Activated naive CD4-positive, alpha-beta T cell treated with anti-CD3 and anti-CD28 coated beads for 36 hours (primary cell): Measurements from ENCODE around the gene DENND1A. TPM values are rescaled to one million over a fixed set of nuclear protein-coding genes. Genes with fewer than 3 reads are reported as not detected.
"Not testable (repeated sequence)": the region's sequence is repeated elsewhere in the genome, so short reads cannot be mapped to it uniquely, and the experiment has no call there.

ENCODE experiments used
- CTCF ChIA-PET: fragments of 350-600 bp; sonication (Branson Sonifier 250); formaldehyde crosslinking; loops from one replicate; lab custom pipeline; 2021; ENCODE audit warnings: antibody characterized with exemption; lab: Charles Lee
- DNase-seq: peaks from one replicate; pipeline ENCODE4 v3.0.0-alpha.2; 2020
- H3K27ac Mint-ChIP-seq: one replicate; pipeline ENCODE4 v1.8.0; 2021; ENCODE audit warnings: mild to moderate bottlenecking, mixed read lengths
- H3K27me3 Mint-ChIP-seq: one replicate; pipeline ENCODE4 v1.8.0; 2021; ENCODE audit warnings: low read depth, mixed read lengths
- H3K36me3 Mint-ChIP-seq: one replicate; pipeline ENCODE4 v1.8.0; 2021; ENCODE audit warnings: low read depth, mixed read lengths
- H3K4me1 Mint-ChIP-seq: one replicate; pipeline ENCODE4 v1.8.0; 2021; ENCODE audit warnings: low read depth, mixed read lengths
- H3K4me3 Mint-ChIP-seq: one replicate; pipeline ENCODE4 v1.8.0; 2021; ENCODE audit warnings: mild to moderate bottlenecking, moderate library complexity, mixed read lengths
- H3K9me3 Mint-ChIP-seq: one replicate; pipeline ENCODE4 v1.8.0; 2021; ENCODE audit warnings: mixed read lengths
- intact Hi-C: fragments of 100-400 bp; cut with micrococcal nuclease; formaldehyde crosslinking; loops from one replicate; pipeline ENCODE4 v1.15.1; 2023
- total RNA-seq, 2 experiments: library from RNA; stranded (reverse); gene quantifications; one replicate each; pipeline ENCODE4 v1.2.3, GENCODE V29; 2021

Gene DENND1A
- total RNA-seq, 2 experiments from 2014 or later, result 28.4 to 29.6 TPM

DNA sequence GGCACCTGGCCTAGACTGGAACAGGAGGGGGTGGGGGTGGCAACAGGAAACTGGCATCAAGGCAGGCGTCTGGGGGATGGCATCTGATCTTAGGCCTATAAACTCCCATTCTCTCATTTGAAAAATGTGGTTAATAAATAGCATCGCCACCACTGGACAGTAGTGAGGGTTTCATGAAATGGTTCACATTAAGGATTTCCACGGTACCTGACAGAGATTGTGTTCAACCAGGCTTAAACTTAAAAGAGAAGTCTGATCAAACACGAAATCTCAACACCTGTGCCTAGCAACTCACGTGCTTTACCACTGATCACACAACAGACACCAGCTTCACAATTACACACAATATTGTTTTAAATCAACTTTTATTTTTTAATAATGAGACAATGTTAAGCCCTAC, 3.0 kb downstream of the DENND1A start:
- peaks cover 39% of the 10 kb centered on the region for H3K4me1 Mint-ChIP-seq
- no peak overlapping the region for H3K4me3 Mint-ChIP-seq
- H3K9me3 Mint-ChIP-seq, result no peaks in the 10 kb centered on the region
- CTCF ChIA-PET, result interaction anchor here (1.8 kb wide), 1 partner anchor 379 kb away, joined by 4 read pairs; no protein-coding TSS in a partner anchor
- no peak overlapping the region for H3K27ac Mint-ChIP-seq
- peaks cover 10% of the 10 kb centered on the region for H3K36me3 Mint-ChIP-seq
- no peaks in the 10 kb centered on the region for H3K27me3 Mint-ChIP-seq
- intact Hi-C loops, result loop anchor here (5.0 kb wide), 1 partner anchor 240 kb away; no protein-coding TSS in a partner anchor
- no peak for DNase-seq

DNA sequence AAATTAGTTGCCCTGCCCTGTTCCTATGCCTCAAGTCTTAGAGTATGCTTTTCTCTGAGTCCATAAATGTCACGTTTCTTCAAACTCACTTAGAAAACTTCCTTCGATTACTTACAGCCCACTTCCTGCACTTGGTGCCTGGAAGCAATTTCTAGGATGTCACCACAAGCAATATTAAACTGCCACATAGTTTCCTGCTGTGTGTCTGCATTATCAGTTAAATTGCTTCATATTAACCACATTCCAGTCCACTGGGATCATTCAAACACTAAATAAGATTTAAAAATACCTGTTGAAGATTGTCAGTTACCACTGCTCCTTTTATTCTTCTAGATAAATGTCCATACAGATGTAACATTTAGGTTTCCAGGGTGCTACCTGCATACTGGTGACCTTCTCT, 4.1 kb downstream of the DENND1A start:
- H3K27ac Mint-ChIP-seq, result no peak overlapping the region
- CTCF ChIA-PET, result no interaction called here

DNA sequence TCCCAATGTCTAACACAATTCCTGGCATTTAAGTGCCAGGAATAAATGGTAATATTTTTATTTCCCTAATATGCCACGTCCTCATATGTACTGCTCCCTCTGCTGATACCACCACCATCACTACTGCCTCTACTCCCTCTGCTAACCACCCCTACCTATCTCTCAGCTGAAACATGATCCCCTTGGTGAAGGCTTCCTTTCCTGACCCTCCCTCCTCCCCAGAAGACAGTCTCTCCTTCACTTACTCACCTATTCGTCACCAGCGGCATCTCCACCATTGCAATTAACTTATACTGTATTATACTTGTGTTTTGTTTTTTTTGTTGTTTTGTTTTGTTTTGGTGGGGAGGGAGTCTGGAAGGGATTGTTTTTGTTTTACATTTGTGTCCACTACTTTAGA, 4.8 kb downstream of the DENND1A start:
- no peak overlapping the region for H3K4me3 Mint-ChIP-seq
- H3K9me3 Mint-ChIP-seq, result no peaks in the 10 kb centered on the region
- peaks cover 36% of the 10 kb centered on the region for H3K4me1 Mint-ChIP-seq
- intact Hi-C loops, result loop anchor here (5.0 kb wide), 1 partner anchor 238 kb away; no protein-coding TSS in a partner anchor
- peaks cover 10% of the 10 kb centered on the region for H3K36me3 Mint-ChIP-seq
- CTCF ChIA-PET, result no interaction called here
- H3K27me3 Mint-ChIP-seq, result no peaks in the 10 kb centered on the region
- no peak overlapping the region for H3K27ac Mint-ChIP-seq
- no peak for DNase-seq

More for the DNA sequence above, 4.1 kb downstream of the DENND1A start:
- Mint-ChIP-seq H3K27me3 (no peaks in the 10 kb centered on the region), H3K36me3 (peaks cover 10% of the 10 kb centered on the region), H3K4me3 (no peak overlapping the region), H3K4me1 (peaks cover 42% of the 10 kb centered on the region), H3K9me3 (no peaks in the 10 kb centered on the region)
- no peak for DNase-seq
- intact Hi-C loops, result loop anchor here (5.0 kb wide), 1 partner anchor 239 kb away; no protein-coding TSS in a partner anchor

DNA sequence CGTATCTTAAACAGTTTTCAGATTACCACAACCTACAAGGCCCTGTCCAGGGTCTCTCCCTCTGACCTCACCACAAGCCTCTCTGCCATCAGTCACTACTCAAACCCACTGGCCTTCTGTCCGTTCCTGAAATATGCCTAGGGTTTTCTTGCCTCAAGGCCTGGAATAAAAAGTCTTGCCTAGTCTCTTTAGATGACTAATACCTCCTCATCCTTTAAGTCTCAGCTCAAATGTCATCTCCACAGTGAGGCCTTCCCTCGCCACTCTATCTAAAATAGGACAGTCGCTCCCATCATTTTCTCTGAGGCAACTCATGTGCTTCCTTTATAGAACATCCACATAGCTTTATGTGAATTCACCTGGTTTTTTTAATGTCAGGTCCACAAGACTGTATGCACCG, 5.2 kb downstream of the DENND1A start:
- CTCF ChIA-PET, result no interaction called here
- no peak overlapping the region for H3K4me3 Mint-ChIP-seq

DNA sequence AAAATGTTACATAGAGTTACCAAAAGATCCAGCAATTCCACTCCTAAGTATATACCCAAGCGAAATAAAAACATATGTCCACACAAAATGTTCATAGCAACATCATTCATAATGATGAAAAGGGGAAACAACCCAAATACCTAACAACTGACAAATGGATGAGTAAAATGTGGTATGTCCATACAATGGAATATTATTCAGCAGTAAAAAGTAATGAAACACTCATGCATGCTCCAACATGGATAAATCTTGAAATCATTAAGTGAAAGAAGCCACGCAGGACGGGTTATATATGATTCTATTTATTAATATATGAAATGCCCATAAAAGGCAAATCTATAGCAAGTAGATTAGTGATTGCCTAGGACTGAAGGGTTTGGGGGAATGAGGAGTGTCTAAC, 6.0 kb downstream of the DENND1A start:
- DNase-seq, result no peak
- H3K4me3 Mint-ChIP-seq, result no peak overlapping the region
- H3K36me3 Mint-ChIP-seq, result peaks cover 9% of the 10 kb centered on the region
- CTCF ChIA-PET, result no interaction called here
- peaks cover 33% of the 10 kb centered on the region for H3K4me1 Mint-ChIP-seq
- intact Hi-C loops, result no loop called here
- no peak overlapping the region for H3K27ac Mint-ChIP-seq
- no peaks in the 10 kb centered on the region for H3K9me3 Mint-ChIP-seq
- no peaks in the 10 kb centered on the region for H3K27me3 Mint-ChIP-seq

More for the DNA sequence above, 5.2 kb downstream of the DENND1A start:
- Mint-ChIP-seq H3K27me3 (no peaks in the 10 kb centered on the region), H3K4me1 (peaks cover 36% of the 10 kb centered on the region), H3K36me3 (peaks cover 10% of the 10 kb centered on the region), H3K27ac (no peak overlapping the region), H3K9me3 (no peaks in the 10 kb centered on the region)
- intact Hi-C loops, result loop anchor here (5.0 kb wide), 1 partner anchor 237 kb away; no protein-coding TSS in a partner anchor
- DNase-seq, result no peak

DNA sequence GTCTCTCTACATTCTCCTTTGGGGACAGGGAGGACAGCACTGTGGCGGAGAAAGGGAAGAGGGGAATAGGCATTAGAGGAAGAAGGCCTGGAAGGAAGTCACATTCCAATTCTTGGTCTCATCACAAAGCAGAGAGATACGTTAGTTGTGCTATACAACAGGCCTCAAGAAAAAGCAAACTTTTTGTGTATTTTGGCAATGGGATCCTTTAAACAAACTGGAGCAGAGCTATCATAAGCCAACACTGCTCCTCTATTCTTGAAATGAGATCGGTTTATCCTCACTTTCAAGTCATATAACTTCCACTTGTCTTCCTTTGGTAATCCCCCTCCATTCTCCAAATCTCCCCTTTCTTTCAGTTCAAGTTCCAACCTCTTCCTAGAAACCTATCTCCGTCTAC, 6.5 kb downstream of the DENND1A start:
- no peak for DNase-seq
- Mint-ChIP-seq H3K4me3 (no peak overlapping the region), H3K27ac (no peak overlapping the region), H3K4me1 (peaks cover 28% of the 10 kb centered on the region), H3K27me3 (no peaks in the 10 kb centered on the region), H3K36me3 (peaks cover 12% of the 10 kb centered on the region), H3K9me3 (no peaks in the 10 kb centered on the region)
- CTCF ChIA-PET, result no interaction called here
- intact Hi-C loops, result no loop called here

DNA sequence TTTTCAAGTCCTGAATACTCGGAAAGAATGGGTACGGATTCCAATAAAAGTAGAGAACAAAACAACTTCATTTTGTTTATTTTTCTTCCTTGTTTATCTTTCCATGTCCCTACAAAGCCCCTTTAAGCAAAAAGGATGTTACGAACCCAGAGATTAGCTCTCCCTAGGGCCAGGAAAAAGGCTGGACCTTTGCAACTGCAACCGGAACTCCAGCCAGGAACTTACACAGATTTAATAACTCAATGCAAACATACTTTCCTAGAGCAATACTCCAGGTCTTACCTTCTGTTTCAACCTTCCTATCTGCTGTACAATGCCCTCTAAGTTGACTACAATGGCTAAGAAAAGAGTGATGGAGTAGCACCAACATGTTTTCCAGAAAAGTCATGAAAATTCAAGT, 7.0 kb downstream of the DENND1A start:
- Mint-ChIP-seq H3K4me3 (no peak overlapping the region), H3K36me3 (peaks cover 12% of the 10 kb centered on the region), H3K27me3 (no peaks in the 10 kb centered on the region), H3K27ac (no peak overlapping the region), H3K4me1 (peaks cover 24% of the 10 kb centered on the region), H3K9me3 (no peaks in the 10 kb centered on the region)
- CTCF ChIA-PET, result no interaction called here
- DNase-seq, result no peak
- intact Hi-C loops, result no loop called here

DNA sequence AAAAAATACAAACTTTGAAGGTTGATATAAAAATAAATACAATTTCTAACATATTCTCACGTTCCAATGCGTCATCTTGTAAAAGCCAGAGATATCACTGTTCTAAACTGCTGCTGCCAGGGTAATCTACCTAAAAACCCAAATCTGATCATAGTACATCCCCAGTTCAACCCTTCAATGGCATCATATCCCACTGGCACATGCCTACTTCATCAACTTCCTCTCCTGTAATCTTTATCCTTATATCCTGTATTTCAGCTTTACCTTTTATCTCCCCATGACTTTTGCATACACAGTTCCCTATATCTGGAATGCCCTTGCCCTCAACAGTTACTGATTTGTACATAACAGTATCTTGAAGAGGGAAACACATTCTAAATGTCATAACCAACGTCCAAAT, 7.5 kb downstream of the DENND1A start:
- H3K4me1 Mint-ChIP-seq, result peaks cover 20% of the 10 kb centered on the region
- peaks cover 9% of the 10 kb centered on the region for H3K36me3 Mint-ChIP-seq
- no peak overlapping the region for H3K27ac Mint-ChIP-seq
- no peak overlapping the region for H3K4me3 Mint-ChIP-seq
- CTCF ChIA-PET, result no interaction called here
- intact Hi-C loops, result no loop called here
- H3K9me3 Mint-ChIP-seq, result no peaks in the 10 kb centered on the region
- no peak for DNase-seq
- H3K27me3 Mint-ChIP-seq, result no peaks in the 10 kb centered on the region

DNA sequence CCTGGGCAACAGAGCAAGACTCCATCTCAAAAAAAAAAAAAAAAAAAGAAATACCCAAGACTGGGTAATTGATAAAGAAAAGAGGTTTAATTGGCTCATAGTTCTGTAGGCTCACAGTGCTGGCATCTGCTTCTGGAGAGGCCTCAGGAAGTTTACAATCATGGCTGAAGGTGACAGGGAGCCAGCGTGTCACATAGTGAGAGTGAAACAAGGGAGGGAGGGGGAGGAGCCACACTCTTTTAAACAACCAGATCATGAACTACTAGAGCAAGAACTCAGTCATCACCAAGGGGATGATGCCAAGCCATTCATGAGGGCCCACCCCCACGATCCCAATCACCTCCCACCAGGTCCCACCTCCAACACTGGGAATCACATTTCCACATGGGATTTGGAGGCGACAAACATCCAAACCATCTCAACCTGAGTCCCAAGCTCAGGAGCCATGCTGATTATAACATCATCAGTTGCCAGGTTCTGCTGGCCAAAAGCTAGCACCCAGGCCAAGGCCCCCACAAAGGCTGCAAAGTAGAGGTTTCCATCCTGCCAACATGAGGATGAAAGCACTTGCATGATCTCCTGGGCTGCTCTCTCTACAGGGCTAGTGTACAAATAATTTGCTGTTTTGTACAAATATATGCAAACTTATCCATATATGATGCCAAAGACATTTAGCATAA, 15.3 kb downstream of the DENND1A start:
- H3K9me3 Mint-ChIP-seq, result no peaks in the 10 kb centered on the region
- H3K36me3 Mint-ChIP-seq, result peaks cover 24% of the 10 kb centered on the region
- CTCF ChIA-PET, result interaction anchor here (0.6 kb wide), 1 partner anchor 724 kb away, joined by 5 read pairs; no protein-coding TSS in a partner anchor
- no peaks in the 10 kb centered on the region for H3K27me3 Mint-ChIP-seq
- peak; percentile 67 for DNase-seq
- no peak overlapping the region for H3K27ac Mint-ChIP-seq
- H3K4me3 Mint-ChIP-seq, result no peak overlapping the region
- intact Hi-C loops, result loop anchor here (2.0 kb wide), 1 partner anchor 14 kb away; no protein-coding TSS in a partner anchor
- H3K4me1 Mint-ChIP-seq, result peaks cover 14% of the 10 kb centered on the region

DNA sequence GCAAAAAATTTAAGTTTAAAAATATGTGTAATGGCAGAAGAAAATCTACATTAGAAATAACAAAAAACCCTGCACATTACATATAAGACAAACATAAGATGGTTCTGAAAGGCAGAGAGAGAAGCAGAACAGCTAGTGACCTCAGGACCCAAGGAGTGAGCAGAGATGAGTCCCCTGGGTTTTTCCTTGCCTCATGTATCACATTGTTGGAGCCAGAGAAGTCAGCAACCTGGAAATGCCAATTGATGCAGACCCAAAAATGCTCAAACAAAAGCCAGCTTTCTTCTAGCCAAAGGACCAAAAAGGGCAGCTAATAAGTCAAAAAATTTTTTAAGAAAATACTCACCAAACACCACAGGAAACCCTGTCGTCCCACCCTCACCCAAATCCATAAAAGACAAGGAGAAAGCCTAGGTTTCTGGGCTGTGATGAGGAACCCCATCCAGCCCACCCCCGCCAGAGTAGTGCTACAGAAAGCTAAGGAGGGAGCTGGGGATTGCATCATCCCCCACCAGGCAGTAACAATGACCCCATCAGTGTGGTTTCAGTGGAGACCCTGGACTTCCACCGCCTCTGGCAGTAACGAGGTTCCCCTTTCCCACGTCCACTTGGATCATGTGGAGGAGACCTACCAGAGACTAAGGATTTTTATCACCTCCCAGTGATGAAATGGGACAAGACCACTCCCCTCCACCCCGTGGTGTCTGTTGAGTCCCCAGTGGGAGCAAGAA, 17.6 kb downstream of the DENND1A start:
- H3K36me3 Mint-ChIP-seq, result peaks cover 22% of the 10 kb centered on the region
- no peaks in the 10 kb centered on the region for H3K27me3 Mint-ChIP-seq

DNA sequence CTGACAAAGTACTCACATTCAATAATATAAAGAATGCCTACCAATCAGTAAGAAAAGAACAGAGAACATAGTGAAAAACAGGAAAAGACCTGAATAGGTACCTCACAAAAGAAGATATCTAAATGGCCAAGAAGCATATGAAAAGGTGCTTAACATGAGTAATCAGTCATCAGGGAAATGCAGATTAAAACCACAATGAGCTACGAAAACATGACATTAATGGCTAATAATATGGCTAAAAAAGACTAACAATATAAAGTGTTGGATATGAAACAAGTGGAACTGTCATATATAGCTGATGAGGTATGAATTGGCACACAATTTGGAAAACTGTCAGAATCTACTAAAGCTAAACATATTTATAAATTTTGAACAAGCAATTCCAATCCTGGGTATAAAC, 18.9 kb downstream of the DENND1A start:
- Mint-ChIP-seq H3K4me3 (no peak overlapping the region), H3K27ac (no peak overlapping the region), H3K36me3 (peaks cover 22% of the 10 kb centered on the region), H3K9me3 (peaks cover 2% of the 10 kb centered on the region), H3K27me3 (no peaks in the 10 kb centered on the region), H3K4me1 (peaks cover 12% of the 10 kb centered on the region)
- CTCF ChIA-PET, result no interaction called here
- DNase-seq, result no peak
- intact Hi-C loops, result no loop called here

More for the DNA sequence above, 17.6 kb downstream of the DENND1A start:
- no peak for DNase-seq
- intact Hi-C loops, result no loop called here
- no peak overlapping the region for H3K27ac Mint-ChIP-seq
- H3K4me3 Mint-ChIP-seq, result no peak overlapping the region
- CTCF ChIA-PET, result no interaction called here
- peaks cover 12% of the 10 kb centered on the region for H3K4me1 Mint-ChIP-seq
- H3K9me3 Mint-ChIP-seq, result peaks cover 2% of the 10 kb centered on the region

DNA sequence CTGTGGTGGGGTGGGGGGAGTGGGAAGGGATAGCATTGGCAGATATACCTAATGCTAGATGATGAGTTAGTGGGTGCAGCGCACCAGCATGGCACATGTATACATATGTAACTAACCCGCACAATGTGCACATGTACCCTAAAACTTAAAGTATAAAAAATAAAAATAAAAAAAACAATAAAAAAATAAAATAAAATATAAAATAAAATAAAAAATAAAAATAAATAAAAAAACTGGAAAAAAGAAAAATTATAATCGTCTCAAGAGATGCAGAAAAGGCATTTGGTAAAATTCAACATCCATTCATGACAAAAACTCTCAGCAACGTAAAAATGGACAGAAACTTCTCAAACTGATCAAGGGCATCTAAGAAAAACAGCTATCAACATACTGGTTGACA, 20.7 kb downstream of the DENND1A start:
- H3K9me3 Mint-ChIP-seq, H3K27ac Mint-ChIP-seq, DNase-seq, H3K4me1 Mint-ChIP-seq, H3K4me3 Mint-ChIP-seq, intact Hi-C loops, H3K27me3 Mint-ChIP-seq, CTCF ChIA-PET: not testable (repeated sequence)
- H3K36me3 Mint-ChIP-seq, result peaks cover 20% of the 10 kb centered on the region
